Cardiac fibroblast (primary cell): ENCODE results near the gene PCK2.

Experiments
- DNase-seq, 2 donors: peaks; one replicate each; pipeline versions ENCODE4 v3.0.0 to v3.0.0-alpha.2; 2010; ENCODE audit warnings: low read depth in 2 of 2
- H3K4me3 ChIP-seq, 2 donors: replicated peaks in 1 of 2; 1 replicate in 1 of 2; 2 replicates in 1 of 2; pipeline ENCODE4 v1.5.1; 2011; ENCODE audit warnings: low read depth in 2 of 2, low read length in 2 of 2, mild to moderate bottlenecking in 2 of 2, moderate library complexity in 1 of 2
- CTCF ChIP-seq: IDR thresholded peaks from one replicate; pipeline ENCODE4 v1.5.1; 2011; ENCODE audit warnings: low read depth, mild to moderate bottlenecking, low read length, inconsistent platforms

The PCK2 gene

GRCh38 chr14:24068711-24069410 lies 25.2 kb upstream of the PCK2 start:
- TF ChIP-seq CTCF = no peak
- DNase-seq = no peak
- no peak overlapping the region for H3K4me3 ChIP-seq

- no peak for DNase-seq
- no peak overlapping the region for H3K4me3 ChIP-seq
- TF ChIP-seq CTCF = no peak
These were observed 24.7 kb upstream of the PCK2 start for GRCh38 chr14:24069411-24069735.

GRCh38 chr14:24070285-24071143 lies 23.6 kb upstream of the PCK2 start:
- no peak for TF ChIP-seq CTCF
- no peak overlapping the region for H3K4me3 ChIP-seq
- DNase-seq = no peak

GRCh38 chr14:24071144-24071697 lies 22.9 kb upstream of the PCK2 start, which contains the start of gene CPNE6:
Gene CPNE6, plus strand, starts transcription at chr14:24071562. Its CDS starts 1,375 bp downstream, at chr14:24072937.
- no peak within 1 kb of the TSS for H3K4me3 ChIP-seq
- TF ChIP-seq CTCF = no peak
- no peak for DNase-seq

- no peak for TF ChIP-seq CTCF
- no peak for DNase-seq
- H3K4me3 ChIP-seq = no peak overlapping the region
These were observed 22.2 kb upstream of the PCK2 start for GRCh38 chr14:24071836-24072430.

- H3K4me3 ChIP-seq = no peak overlapping the region
- no peak for TF ChIP-seq CTCF
- no peak for DNase-seq
These were observed 21.7 kb upstream of the PCK2 start for GRCh38 chr14:24072436-24072835.
